ENCODE results near the gene TIRAP.

Gene TIRAP

DNA sequence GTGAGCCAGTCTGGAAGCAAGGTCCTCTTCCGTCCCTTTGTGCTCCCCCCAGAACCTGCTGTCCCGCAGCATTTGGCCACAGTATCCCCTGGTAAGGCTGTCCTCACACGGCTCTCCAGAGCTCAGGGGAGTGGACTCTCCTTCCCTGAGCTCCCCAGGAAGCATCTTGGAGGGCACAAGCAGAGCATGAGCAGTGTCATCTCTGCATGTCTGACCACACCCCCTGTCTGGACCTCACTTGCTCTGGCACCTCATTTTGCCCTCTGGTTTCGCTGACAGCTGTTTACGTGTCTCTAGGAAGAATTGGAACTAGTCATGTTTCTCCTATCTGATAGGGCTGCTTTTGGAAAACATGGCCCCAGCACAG lies 36.5 kb downstream of the TIRAP start:
- no peak for DNase-seq (ENCODE audit: low read depth in 2 of 3, low spot score in 2 of 3)

- no peak for DNase-seq (ENCODE audit: low read depth in 2 of 3, low spot score in 2 of 3)
Measured at GRCh38 chr11:126322996-126323395, 40.1 kb downstream of the TIRAP start.

- DNase-seq (ENCODE audit: low read depth in 2 of 3, low spot score in 2 of 3) = no peak
Measured at GRCh38 chr11:126327281-126328000, 44.5 kb downstream of the TIRAP start.

DNA sequence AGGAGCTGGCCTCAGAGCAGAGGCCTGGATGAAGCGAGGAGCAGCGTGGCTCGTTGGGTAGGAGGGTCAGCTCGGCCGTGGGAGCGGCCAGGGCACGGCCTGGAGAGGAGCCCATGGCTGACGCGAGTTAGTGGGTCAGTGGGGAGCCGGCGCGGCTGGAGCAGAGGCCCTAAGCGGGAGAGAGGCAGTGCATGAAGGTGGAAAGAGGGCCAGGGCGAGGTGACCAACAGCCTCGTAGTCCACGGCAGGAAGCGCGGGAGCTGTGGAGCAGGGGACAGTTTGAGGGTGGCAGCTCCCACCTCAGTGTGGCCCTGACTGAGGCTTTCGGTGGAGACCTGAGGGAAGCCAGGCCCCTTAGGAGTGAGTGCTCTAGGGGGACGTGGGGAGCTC lies 45.1 kb downstream of the TIRAP start:
- DNase-seq (ENCODE audit: low read depth in 2 of 3, low spot score in 2 of 3) = no peak

GRCh38 chr11:126328444-126328843 lies 45.6 kb downstream of the TIRAP start:
- DNase-seq (ENCODE audit: low read depth in 2 of 3, low spot score in 2 of 3) = no peak

GRCh38 chr11:126328938-126329643 lies 46.2 kb downstream of the TIRAP start:
- no peak for DNase-seq (ENCODE audit: low read depth in 2 of 3, low spot score in 2 of 3)

DNA sequence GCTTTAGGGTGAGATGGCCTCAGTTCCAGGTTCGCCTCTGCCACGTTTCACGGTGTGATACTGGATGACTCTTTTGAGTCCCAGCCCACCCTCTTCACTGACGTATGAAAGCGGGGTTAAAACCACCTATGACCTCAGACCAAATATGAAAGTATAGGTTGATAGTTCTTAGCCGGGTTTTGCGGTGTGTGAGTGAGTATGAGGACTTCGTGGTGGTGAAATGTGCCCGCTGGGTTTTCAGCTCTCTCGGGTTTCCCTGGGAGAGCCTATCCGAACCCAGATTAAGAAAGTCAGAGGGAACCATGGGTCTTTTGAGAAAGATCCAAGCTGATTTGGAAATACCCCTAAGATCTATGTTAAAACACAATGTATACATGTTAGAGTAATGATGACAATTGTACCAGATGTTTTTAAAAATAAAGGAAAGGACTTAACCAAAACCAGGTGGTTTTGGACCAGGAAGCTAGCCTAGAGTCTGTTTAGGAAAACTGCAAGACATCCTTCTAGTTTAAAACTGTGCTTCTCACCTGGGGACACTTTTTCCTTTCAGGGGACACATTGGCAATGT lies 46.8 kb downstream of the TIRAP start:
- DNase-seq (ENCODE audit: low read depth in 2 of 3, low spot score in 2 of 3) = no peak

- no peak for DNase-seq (ENCODE audit: low read depth in 2 of 3, low spot score in 2 of 3)
Measured at GRCh38 chr11:126331286-126331685, 48.4 kb downstream of the TIRAP start.

GRCh38 chr11:126332221-126332711 lies 49.4 kb downstream of the TIRAP start:
- DNase-seq (ENCODE audit: low read depth in 2 of 3, low spot score in 2 of 3) = no peak

- DNase-seq (ENCODE audit: low read depth in 2 of 3, low spot score in 2 of 3) = no peak
Measured at GRCh38 chr11:126333142-126333541, 50.2 kb downstream of the TIRAP start.

DNA sequence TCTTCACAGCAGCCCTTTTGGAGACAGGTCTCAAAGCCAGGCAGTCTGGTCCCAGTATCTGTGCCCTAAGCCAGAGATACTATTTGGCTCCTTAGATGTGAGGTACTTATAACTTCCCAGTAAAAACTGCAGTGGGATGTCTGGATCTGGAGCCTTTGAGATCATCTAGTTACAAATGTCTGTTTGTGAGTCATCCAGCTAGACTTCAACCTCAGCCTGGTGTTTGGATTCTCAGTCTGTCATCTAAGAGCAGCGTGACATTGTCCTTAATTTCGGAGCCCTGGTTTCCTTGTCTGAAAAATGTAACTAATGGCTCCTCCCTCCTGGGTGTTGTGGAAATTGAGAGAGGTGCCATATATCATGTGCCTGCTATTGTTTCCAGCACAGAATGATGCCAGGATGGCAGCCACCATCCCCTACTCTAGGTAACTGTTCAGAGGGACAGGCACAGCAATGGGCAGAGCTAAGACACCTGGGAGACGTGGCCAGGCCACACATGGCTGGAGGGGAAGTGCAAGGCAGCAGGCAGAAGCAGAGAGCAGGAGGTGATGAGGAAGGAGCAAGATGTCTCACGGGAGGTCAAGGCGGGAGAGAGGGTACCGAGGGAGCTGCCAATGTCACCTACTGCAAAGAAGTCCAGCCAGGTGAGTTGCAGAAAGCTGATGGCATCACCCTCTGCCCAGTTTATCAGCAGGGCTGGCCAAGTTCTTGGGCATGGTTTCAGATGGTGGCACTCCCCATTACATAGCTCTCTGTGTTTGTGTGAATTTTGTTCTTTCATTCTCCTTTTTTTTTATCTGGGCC lies 52.0 kb downstream of the TIRAP start:
- no peak for DNase-seq (ENCODE audit: low read depth in 2 of 3, low spot score in 2 of 3)

DNA sequence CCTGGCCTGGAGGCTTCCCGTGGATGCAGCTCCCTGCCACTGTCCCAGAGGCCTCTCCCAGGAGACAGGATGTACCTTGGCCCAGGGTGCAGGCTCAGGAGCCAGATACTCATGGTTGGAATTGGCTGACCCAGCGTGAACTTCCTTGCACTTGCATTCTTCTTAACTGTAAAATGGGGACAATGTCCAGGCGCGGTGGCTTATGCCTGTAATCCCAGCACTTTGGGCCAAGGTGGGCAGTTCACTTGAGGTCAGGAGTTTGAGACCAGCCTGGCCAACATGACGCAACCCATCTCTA lies 52.5 kb downstream of the TIRAP start:
- DNase-seq (ENCODE audit: low read depth in 2 of 3, low spot score in 2 of 3) = no peak

GRCh38 chr11:126336138-126336541 lies 53.2 kb downstream of the TIRAP start:
- DNase-seq (ENCODE audit: low read depth in 2 of 3, low spot score in 2 of 3) = no peak

- DNase-seq (ENCODE audit: low read depth in 2 of 3, low spot score in 2 of 3) = no peak
Measured at GRCh38 chr11:126336671-126337101, 53.8 kb downstream of the TIRAP start.

GRCh38 chr11:126337126-126337473 lies 54.2 kb downstream of the TIRAP start:
- no peak for DNase-seq (ENCODE audit: low read depth in 2 of 3, low spot score in 2 of 3)

DNA sequence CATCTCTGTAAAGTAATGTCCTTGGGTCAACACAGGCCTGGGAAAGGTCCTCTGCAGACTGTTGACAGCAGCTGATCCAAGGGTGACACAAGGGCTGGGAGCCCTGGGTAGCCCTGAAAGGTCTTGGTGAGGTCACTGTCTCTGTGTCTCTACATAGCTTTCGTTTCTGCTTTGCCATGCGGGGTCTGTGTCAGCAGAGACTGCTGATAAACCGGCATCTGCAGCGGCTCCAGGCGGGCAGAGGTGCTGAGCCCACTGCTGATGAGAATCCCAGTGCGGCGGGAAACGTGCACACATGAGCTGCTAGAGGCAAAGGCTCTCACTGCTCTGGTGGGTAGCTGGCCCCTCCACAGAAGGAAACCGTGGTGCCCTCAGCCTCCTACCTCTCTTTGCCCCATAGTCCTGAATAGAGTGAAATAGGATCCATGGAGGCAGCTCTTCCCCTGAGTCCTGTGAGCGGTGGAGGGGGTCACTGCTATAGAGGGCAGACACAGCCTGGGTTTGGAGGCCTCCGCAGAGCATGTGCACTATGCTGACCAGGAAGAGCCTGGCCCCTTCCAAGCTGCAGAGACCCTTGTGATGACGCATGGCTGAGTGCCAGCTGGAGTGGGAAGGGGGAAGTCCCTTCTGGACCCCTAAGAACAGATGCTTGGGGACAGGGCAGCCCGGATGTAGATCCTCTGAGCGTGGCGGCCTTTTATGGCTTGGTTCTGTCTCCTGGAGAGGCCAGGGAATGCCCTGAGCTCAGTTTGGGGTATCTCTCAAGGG lies 54.8 kb downstream of the TIRAP start:
- no peak for DNase-seq (ENCODE audit: low read depth in 2 of 3, low spot score in 2 of 3)

- no peak for DNase-seq (ENCODE audit: low read depth in 2 of 3, low spot score in 2 of 3)
Measured at GRCh38 chr11:126338346-126339055, 55.6 kb downstream of the TIRAP start.

GRCh38 chr11:126339073-126339862 lies 56.4 kb downstream of the TIRAP start:
- no peak for DNase-seq (ENCODE audit: low read depth in 2 of 3, low spot score in 2 of 3)

DNA sequence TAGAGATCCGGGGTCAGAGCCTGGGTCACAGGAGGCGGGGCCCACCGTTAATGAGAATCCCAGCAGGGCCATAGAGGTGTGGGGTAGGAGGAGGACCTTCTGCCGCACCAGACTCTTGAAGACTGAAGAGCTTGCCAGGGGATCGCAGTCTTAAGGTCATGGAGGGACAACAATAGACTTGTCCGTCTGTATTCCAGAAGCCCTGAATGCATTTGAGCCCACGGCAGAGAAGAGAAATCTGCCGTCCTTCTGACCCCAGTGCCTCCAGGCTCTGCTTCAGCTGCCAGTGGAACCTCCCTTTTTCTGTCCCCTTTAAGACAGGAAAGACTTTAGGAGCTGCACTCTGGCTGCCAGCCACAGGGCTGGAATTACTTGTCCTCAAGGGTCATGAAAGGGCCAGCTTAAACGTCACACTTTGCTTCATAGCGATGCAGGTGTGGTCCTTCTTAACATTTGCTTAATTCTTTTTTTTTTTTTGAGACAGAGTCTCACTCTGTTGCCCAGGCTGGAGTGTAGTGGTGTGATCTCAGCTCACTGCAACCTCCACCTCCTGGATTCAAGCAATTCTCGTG lies 57.1 kb downstream of the TIRAP start:
- DNase-seq (ENCODE audit: low read depth in 2 of 3, low spot score in 2 of 3) = no peak
